HG03520 (cell line): Measurements from ENCODE around the gene NCAPD2.
"Not testable (repeated sequence)": the region's sequence is repeated elsewhere in the genome, so short reads cannot be mapped to it uniquely, and the experiment has no call there.

ENCODE experiments used
- ATAC-seq: cut with Tn5 transposase; IDR thresholded peaks from one replicate; pipeline ENCODE4 v1.9.1; 2021; ENCODE audit warnings: mild to moderate bottlenecking, moderate library complexity; ENCODE audit not compliant: unreplicated experiment

Gene NCAPD2

DNA sequence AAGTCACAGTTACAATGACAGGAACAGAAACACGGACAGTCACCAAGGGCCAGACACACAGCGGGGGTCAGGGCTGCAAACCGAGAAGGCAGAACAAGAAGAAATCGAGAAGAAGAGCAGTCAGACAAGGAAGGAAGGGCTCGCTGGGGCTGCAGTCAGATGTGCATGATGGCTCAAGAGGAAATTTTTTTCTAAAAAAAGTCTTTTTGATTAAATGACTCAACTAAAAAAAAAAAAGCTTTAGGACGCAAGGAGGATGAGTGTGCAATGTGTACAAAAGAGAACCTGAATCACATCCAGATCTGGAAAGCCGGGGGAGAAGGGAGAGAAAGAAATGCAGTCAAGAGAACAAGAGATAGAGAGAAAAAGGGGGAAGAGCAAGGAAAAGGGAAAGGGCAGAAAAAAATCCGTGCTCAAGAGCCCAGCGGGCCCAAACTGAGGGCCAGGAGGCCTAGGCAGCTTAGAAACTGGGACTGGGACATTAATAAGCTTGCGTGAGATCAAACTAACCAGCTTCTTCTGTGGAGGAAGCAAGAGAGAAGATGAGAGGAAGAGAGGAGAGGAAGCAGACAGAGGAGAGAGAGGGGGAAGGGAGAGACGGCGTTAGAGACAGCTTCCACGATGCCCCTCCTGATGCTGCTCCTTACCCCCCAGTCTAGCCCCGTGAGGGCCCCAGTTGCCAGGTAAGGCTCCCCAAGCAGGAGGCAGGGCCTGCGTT is 55.2 kb downstream of the NCAPD2 start:
- no peak for ATAC-seq

DNA sequence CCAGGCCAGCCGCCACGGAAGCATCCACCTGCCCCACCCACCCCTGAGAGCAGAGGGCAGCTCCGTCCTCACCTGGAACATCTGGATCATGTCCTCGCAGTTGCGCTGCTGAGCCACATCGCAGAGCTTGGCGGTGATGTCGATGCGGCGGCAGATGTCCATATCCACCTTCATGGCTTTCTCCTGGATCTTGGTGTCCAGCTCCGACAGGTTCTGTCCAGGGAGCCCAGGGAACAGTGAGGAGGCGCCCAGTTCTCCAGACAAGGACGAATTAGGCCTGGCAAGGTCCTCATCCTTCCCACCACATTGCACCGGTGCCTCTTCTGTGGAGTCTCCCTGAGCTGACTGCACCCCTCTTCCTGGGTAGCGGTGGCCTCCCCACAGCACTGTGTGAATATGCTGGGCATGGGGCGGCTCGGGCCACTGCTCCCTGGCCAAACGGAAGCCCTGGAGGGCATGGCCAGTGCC is 55.8 kb downstream of the NCAPD2 start:
- no peak for ATAC-seq

DNA sequence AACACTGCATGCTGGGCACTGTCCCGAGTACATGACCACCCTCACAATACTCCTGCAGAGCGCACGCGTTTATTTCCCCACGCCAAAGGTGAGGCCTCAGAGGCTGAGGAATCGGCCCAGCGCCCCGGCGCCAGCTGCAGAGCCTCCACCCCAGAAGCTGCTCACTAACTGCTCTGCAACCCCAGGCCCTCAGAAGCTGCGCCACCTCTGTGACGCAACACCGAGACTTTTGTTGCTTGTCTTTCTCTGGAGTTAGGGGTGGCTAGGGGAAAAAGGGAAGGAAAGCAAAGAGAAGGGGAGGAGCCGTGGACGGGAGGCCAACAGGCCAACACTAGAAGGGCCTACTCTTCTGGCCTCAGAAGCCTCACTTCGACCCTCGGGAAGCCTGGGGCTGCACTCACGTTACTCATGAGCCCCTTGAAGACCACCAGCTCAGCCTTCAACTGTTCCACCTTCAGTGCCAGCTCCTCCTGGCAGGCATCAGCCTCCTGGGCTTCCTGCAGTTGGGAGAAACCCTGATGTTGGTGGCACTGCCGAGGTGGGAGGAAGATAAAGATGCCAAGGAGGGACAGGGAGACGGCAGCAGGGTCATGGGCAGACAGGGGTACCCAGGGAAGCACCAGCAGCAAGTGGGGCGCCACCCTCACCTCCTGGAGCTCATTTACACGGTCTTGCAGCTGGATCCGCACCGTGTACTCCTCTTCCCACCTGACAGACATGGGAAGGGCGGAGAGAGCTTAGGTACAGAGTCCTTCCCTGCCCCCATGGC is 56.6 kb downstream of the NCAPD2 start:
- no peak for ATAC-seq

DNA sequence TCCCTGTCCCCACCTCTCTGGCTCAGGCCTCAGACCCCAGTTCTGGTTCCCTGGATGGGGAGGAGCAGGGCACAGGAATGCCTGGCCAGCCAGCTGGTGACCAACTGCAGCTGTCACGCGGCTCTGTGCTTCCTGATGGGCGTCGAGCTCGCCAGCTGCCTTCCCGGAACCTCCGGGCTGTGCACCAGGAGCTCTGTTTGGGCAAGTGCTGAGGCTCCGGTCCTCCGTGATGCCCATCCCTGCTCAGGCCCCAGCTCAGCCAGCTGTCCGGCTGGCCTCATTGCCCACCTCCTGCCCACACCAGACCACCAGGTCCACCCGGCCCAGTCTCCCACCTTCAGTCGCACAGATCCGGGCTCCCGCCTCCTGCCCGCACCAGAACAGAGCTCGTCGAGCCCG is 57.2 kb downstream of the NCAPD2 start:
- no peak for ATAC-seq

DNA sequence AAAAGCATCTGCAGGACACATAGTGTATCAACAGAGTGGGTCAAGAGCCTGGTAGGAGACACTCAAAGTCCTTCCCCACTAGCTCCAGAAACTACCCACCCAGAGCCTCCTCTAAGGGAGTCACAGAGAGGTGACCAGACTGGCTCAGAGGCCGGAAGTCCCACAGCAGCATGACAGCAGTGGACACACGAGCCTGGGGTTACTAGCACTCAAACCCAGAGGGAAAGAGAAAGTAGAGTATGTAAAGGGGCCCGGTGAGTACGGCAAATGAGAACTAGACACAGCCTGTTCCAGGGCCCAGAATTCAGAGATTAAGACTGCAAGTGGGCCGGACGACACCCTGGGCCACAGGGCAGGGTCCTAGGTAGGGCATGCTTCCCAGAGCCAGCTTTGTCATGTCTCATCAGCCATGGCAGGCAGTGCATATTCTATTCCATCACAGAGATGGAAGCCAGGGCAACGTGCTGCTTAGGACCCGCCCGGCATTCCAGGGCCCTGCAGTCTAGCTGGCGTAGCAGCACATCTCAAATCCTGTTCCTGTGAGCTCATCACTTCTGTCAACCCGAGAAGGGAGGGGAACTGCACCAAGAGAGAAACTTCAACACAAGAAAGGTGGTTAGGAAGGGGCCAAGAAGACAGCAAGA is 57.7 kb downstream of the NCAPD2 start:
- no peak for ATAC-seq

DNA sequence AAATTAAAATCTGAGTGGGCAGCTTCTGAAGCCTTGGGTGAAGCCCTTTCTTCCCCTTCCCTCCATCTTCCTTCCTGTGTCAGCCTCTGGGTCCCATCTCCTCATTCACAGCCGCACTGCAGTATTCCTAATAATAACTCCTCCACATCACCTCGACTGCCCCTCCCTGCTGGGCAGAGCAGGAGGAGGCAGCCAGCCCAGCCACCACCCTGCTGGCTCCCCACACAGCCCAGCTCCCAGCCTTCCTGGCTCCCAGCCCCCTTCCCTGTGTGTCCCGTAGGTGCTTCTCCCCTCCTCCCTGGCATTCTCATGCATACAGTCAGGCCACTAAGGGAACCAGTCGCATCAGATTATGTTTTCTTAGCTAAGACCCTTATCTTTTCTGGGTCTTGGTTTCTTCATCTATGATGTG is 58.2 kb downstream of the NCAPD2 start:
- ATAC-seq, result no peak

DNA sequence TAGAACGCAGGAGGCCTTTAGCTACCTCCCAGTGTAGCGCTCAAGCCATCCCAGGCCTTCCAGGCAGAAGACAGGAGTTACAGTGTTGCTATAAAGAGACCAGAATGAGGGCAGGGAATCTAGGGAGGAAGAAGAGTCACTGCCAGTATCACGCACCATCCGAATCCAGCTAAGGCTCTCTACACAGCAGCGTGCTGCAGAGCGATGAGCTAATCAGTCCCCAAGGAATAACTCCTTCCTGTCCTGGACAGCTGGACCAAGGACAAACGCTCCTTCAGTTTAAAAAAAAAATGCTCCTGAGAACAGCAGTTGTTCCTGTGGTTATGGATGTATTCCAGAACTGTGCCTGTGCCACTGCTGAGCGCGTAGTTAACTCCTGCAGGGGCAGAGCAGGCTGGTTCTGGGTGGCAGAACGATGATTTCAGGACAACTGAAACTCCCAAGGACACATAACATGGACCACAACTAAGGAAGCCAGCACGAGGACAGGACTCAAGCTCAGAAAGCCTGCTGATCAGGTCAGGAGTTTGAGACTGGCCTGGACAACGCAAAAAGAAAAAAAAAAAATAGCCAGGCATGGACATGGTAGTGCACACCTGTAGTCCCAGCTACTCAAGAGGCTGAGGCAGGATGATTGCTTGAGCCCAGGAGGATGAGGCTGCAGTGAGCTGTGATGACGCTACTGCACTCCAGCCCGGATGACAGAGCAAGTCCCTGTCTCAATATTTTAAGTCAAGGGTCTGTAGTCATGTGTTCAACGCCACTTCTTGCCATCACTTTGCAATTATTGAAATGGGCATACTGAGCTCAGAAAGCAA is 59.4 kb downstream of the NCAPD2 start:
- ATAC-seq, result no peak

DNA sequence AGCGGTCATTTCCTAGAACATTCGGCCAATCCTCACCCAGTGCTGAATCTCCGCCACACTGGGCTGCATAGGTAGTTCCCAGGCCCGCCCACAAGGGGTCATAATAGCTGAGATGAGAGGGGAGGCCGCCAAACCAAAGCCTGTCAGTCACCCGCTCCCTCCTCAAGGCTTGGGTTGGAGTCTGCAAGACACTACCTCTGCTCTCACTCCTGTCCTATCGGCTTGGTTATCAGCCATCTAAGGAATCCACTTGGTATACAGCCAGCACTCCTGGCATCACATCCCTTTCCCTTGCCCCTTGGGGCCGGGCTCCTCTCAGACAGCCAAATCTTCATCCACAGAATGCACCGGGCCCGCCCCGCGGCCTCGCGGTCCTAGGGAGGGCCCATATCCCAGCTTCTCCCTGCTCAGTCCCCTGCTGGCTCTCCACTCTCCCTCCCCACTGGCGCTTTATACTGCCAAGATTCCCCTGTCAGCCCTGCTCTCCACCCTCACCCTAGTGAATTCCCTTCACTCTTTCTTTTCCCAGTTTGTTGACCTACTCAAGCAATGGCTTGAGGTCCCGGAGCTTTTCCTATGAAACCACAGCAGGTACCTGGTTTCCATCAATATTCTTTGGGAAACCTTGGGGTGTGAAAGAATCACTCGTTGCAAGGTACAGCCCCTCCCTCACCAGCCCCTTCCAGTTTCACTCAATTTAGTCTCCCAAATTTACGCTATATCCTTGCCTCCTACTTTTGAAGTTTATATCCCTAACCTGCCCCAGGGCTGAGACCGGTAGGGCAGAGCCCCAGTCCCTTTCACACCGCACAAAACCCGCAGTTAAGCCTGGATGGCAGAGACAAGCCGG is 60.5 kb downstream of the NCAPD2 start:
- ATAC-seq, result peak; percentile 61

DNA sequence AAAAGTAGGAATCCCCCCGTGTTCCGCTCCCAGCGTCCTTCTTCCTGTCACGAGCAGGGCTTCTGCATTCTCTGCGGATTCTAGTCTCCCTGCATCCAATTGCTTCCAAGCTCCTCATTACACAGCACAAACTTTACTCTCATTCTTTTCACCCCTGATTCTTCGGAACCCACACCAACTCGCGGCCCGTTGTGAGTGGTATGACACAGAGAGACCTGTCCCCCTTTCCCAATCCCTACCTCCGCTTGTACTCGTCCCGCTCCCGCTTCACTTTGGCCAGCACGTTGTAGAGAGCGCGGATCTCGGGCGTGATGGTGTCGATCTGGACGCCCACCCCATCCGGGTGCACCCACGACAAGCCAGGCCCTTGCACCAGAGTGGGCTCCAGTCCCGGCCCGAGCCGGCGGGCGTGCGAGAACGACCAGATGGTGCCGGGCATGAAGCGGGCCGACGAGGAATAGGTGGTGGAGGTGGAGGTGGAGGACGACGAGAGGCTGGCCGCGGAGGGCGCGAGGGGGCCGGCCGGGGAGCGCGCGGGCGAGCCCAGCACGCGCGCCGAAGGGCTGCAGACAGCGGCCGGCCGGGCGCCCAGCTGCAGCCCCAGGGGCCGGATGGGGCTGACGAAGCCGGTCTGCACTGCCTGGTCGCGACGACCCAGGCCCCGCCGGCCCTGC is 61.3 kb downstream of the NCAPD2 start:
- no peak for ATAC-seq

DNA sequence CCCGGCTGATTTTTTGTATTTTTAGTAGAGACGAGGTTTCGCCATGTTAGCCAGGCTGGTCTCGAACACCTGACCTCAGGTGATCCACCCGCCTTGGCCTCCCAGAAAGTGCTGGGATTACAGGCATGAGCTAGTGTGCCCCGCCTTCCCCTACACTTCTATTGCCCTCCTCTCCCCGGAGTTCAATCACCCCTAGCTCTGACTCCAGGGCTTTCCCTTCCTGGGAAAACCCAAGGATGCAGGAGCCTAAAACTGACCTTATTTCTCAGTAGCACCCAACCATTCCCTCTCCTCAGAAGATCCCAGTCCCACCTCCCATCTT is 62.6 kb downstream of the NCAPD2 start:
- not testable (repeated sequence) for ATAC-seq

DNA sequence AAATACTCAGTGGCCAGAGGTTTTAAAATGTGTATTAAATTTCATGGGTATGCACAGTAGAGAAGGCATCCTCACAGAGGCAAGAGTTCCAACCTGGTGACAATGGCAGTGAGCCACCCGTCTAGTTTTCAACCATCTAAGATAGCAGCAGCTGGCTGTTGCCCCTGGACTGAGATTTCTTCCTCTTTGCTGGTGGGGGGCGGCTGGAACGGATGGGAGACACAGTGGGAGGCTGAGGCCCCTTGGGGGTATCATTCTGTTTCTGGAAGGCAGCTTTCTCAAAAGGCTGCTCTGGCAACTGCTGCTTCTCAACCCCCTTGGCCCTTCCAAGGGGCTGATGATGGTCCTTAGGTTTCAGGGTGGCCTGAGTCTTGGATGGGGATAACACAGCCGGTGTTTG is 63.0 kb downstream of the NCAPD2 start:
- no peak for ATAC-seq

DNA sequence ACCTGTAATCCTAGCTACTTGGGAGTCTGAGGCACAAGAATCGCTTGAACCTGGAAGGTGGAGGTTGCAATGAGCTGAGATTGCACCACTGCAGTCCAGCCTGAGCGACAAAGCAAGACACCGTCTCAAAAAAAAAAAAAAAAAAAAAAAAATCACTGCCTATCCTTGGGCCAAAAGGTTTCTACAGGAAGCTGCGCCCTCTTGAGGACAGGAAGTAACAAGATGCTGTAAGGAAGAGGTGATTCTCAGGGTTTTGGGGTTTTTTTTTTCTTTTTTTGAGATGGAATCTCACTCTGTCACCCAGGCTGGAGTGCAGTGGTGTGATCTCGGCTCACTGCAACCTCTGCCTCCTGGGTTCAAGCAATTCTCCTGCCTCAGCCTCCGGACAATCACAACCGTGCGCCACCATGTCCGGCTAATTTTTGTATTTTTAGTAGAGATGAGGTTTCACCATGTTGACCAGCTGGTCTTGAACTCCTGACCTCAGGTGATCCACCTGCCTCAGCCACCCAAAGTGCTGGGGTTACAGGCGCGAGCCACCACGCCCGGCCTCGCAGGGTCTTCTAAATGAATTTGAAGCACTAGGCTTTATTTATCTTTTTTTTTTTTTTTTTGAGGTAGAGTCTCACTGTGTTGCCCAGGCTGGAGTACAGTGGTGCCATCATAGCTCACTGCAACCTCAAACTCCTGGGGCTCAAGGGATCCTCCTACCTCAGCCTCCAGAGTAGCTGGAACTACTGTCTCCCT is 64.3 kb downstream of the NCAPD2 start:
- ATAC-seq, result not testable (repeated sequence)

DNA sequence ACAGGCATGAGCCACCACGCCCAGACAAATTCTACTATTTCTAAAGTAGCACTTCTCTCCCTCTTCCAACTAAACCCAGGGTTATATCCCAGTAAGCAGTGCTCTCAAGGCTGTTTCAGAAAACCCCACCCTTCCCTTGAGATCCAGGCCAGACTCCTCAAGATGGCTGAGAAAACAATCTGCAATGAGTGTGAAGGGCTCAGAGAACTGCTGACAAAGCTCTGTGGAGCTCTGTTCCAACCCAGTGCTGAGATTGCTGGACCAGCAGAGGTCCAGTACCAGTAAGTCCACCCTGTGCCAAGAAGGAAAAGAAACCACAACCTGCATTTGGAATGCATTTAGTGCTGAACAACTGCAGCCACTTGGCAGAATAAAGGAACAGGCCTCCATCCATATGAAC is 65.6 kb downstream of the NCAPD2 start:
- ATAC-seq, result no peak

DNA sequence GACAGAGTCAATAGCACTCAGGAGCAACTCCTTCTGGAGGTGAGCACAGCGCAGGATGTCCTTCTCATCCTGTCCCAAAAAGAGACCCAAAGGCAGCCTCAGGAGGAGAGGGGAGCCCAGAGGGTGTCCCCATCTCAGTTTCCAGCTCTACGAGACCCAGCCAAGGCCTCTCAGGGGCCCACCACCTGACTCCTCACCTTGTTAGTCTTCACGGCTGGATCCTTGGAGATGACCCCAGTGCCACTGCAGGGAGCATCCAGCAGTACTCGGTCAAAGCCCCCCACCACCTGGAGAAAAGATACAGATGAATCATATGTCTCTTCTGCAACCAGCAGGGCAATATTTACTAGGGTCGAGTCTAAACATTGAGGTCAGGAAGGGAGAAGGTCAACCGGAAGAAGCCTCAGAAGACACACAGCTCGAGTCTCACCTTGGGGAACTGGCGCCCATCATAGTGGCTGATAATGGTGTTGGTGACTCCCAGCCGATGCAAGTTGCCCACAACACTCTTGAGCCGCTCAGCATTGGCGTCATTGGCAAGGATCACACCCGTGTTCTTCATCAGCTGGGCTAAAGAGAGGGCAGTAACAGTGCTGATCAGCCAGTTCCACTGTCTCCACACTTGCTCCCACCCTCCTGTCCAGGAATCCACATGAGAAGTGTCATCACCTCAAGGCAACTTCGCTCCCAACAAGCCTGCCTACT is 66.8 kb downstream of the NCAPD2 start:
- ATAC-seq, result no peak

DNA sequence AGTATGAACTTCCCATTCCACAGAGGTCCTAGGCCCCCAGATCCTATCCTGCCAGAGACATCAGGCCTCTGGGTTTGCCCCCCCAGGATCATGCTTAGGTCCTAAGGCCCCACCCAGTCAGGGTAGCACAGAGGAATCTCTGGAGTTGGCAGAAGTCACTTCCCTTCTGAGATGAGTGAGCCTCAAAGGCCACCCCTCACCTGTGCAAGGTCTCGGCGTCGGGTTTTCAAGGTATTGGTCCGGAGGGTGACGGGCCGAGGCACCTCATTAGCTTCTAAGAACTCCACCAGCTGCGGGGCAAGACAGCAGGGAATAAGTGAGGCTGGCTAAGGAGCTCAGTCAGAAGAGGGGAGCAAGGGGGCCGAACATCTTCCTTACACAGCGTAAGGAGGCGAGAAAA is 69.0 kb downstream of the NCAPD2 start:
- no peak for ATAC-seq

DNA sequence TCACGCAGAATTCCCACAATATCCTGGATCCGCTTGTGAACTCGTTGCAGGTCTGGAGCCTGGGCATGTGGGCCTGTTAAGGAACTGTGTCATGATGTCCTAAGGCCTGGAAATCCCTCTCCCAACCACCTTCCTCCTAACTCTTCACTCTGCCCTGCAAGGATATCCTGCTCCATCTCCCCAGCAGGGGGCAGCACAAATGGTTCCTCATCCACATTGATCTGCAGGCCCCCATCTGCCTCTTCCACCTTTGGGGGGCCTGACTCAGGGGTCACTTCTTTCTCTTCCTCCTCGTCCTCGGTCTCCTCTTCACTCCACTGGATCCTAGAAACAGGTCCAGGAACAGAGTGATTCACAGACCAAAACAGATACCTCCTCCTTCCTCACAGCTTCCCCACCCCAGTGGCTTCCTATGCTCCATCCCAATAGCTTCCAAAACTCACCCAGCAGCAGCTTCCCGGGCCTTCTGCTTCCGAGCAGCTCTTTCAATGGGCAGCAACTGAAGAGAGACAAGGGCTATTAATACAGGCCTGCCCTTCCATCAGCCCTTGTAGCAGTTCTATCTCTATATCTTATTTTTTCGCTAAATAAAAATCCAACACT is 69.6 kb downstream of the NCAPD2 start:
- no peak for ATAC-seq

DNA sequence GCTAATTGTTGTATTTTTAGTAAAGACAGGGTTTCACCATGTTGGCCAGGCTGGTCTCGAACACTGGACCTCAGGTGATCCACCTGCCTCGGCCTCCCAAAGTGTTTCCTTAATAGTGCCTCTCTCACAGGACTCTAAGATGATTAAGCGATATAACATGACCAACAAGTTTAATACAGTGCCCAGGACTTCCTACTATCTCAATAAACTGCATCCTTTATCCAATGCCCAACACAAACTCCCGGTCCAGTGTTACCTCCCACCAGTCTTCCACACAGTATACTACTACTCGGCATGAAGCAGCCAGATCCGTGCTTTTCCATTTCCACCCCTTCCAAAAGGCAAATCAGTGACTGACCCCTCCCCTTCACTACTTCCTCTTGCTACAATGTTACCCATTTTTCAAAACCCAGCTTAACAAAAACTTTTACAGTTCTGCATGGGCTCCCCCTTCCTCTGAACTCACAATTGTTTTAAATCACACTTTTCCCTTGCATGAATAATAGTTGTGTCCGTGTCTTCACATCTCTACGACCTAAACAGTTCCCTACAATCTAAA is 73.3 kb downstream of the NCAPD2 start:
- no peak for ATAC-seq

DNA sequence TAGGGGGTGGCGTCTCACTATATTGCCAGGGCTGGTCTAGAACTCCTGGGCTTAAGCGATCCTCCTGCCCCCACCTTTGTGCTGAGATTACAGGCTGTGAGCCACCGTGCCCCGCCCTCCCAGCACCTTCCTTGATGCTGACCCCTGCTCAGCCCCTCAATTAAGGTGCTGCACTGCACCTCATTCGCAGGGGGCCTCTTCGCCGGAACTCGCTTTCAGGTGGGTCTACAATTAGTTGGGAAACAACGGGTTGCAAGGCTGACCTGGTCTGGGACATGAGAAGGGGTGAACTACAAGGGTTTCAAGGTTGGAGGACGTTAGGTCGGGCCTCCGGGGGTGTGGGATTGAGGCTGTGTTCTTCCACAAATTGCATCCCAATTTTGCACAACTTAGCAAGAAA is 75.4 kb downstream of the NCAPD2 start:
- ATAC-seq, result no peak
